Endothelial cell of umbilical vein (primary cell): ENCODE data around the gene MS4A6E. TPM values are rescaled to one million over a fixed set of nuclear protein-coding genes. Genes with fewer than 3 reads are reported as not detected.
A peak's percentile ranks its signal among the peaks of the same experiment; 100 is the strongest.

ENCODE experiments used
- BruUV-seq: library from RNA; stranded (reverse); fragments of 400-500 nt; replicated peaks from 2 replicates; lab custom pipeline; 2021; lab: Mats Ljungman, UMichigan
- CTCF ChIA-PET: fragments of 300-600, 350-600 bp; sonication (Branson Sonifier 250); formaldehyde crosslinking; loops from one replicate; lab custom pipeline; 2021; ENCODE audit warnings: antibody characterized with exemption, inconsistent platforms; lab: Charles Lee
- POLR2A ChIA-PET: fragments of 300-600, 350-600 bp; sonication (Branson Sonifier 250); formaldehyde crosslinking; loops from one replicate; lab custom pipeline; 2021; ENCODE audit warnings: antibody characterized with exemption, inconsistent platforms; lab: Charles Lee
- DNase-seq: peaks from one replicate; pipeline ENCODE4 v3.0.0-alpha.2; 2011; ENCODE audit warnings: low read depth, low spot score
- FAIRE-seq: peaks from 2 replicates; lab custom pipeline; 2011; peaks lifted over from hg19 to GRCh38; lab: Jason Lieb, UNC
- H2AFZ ChIP-seq: 2 replicates; pipeline ENCODE4 v1.6.0; 2012; ENCODE audit warnings: low read depth, low read length, control low read depth, inconsistent platforms
- H3K27ac ChIP-seq: 2 replicates; pipeline ENCODE4 v1.5.1; 2011; ENCODE audit warnings: low read depth, mild to moderate bottlenecking, control low read depth, low read length, moderate library complexity; ENCODE audit not compliant: insufficient read depth
- H3K27me3 ChIP-seq, 2 experiments: 2 replicates each; pipeline versions ENCODE4 v1.6.0 to v1.6.1; 2011; ENCODE audit warnings: low read length in 2 of 2, mixed read lengths in 1 of 2; ENCODE audit not compliant: control insufficient read depth in 2 of 2, insufficient read depth in 2 of 2
- H3K36me3 ChIP-seq, 2 experiments: 2 replicates in 1 of 2; 3 replicates in 1 of 2; pipeline ENCODE4 v1.5.1; 2011; ENCODE audit warnings: low read length in 2 of 2, mild to moderate bottlenecking in 1 of 2, moderate library complexity in 1 of 2; ENCODE audit not compliant: control insufficient read depth in 2 of 2, insufficient read depth in 2 of 2; ENCODE audit errors: extremely low read depth in 1 of 2
- H3K4me1 ChIP-seq: 3 replicates; pipeline ENCODE4 v1.5.1; 2011; ENCODE audit warnings: mild to moderate bottlenecking, low read length; ENCODE audit not compliant: control insufficient read depth, insufficient read depth; ENCODE audit errors: extremely low read depth
- H3K4me2 ChIP-seq: 2 replicates; pipeline ENCODE4 v1.6.1; 2011; ENCODE audit warnings: low read length, control low read depth, mixed read lengths; ENCODE audit not compliant: insufficient read depth
- H3K4me3 ChIP-seq, 3 experiments: fragments of 200-600 bp in 1 of 3; sonication (generic), shearing (Covaris generic) in 1 of 3; replicated peaks in 1 of 3; 2 replicates each; pipeline ENCODE4 v1.5.1; 2011 to 2016; ENCODE audit warnings: control low read depth in 3 of 3, low read length in 3 of 3, mild to moderate bottlenecking in 2 of 3, inconsistent platforms in 1 of 3, low read depth in 1 of 3, moderate library complexity in 1 of 3; ENCODE audit not compliant: insufficient read depth in 1 of 3
- H3K79me2 ChIP-seq: 2 replicates; pipeline ENCODE4 v1.6.0; 2012; ENCODE audit warnings: low read length, inconsistent platforms; ENCODE audit not compliant: control insufficient read depth, insufficient read depth
- H3K9ac ChIP-seq: replicated peaks from 2 replicates; pipeline ENCODE3; 2011; ENCODE audit warnings: low read length, control low read depth; ENCODE audit not compliant: insufficient read depth; ENCODE audit errors: extremely low read depth
- H3K9me1 ChIP-seq: replicated peaks from 3 replicates; pipeline ENCODE4 v1.6.0; 2011; ENCODE audit warnings: mild to moderate bottlenecking, low read length; ENCODE audit not compliant: control insufficient read depth, insufficient read depth; ENCODE audit errors: extremely low read depth
- H3K9me3 ChIP-seq: replicated peaks from 2 replicates; pipeline ENCODE4 v1.5.1; 2012; ENCODE audit warnings: low read length, inconsistent platforms; ENCODE audit not compliant: control insufficient read depth, insufficient read depth
- H4K20me1 ChIP-seq: replicated peaks from 2 replicates; pipeline ENCODE3; 2011; ENCODE audit warnings: mild to moderate bottlenecking, low read length; ENCODE audit not compliant: control insufficient read depth, insufficient read depth; ENCODE audit errors: extremely low read depth
- CTCF ChIP-seq, 2 donors: IDR thresholded peaks; 1 replicate in 1 of 2; 2 replicates in 1 of 2; pipeline ENCODE4 v1.5.1; 2011; ENCODE audit warnings: low read length in 2 of 2, mild to moderate bottlenecking in 2 of 2, moderate library complexity in 2 of 2, control low read depth in 1 of 2, inconsistent platforms in 1 of 2, low read depth in 1 of 2; ENCODE audit not compliant: insufficient read depth in 1 of 2; ENCODE audit errors: extremely low read depth in 1 of 2
- EZH2 ChIP-seq: IDR thresholded peaks from 2 replicates; pipeline ENCODE4 v1.6.1; 2012; ENCODE audit warnings: borderline replicate concordance, low read depth, mild to moderate bottlenecking, moderate library complexity, low read length, inconsistent platforms; ENCODE audit not compliant: severe bottlenecking
- FOS ChIP-seq: IDR thresholded peaks from 2 replicates; pipeline ENCODE4 v1.6.1; 2011; ENCODE audit warnings: mild to moderate bottlenecking, low read length, moderate library complexity, borderline replicate concordance; ENCODE audit not compliant: insufficient read depth
- GATA2 ChIP-seq: IDR thresholded peaks from 2 replicates; pipeline ENCODE4 v1.7.0; 2011; ENCODE audit warnings: low read depth, mild to moderate bottlenecking, moderate library complexity, mixed read lengths, low read length; ENCODE audit not compliant: insufficient read length, insufficient read depth
- JUN ChIP-seq: IDR thresholded peaks from 2 replicates; pipeline ENCODE4 v1.6.1; 2011; ENCODE audit warnings: borderline replicate concordance, low read depth; ENCODE audit not compliant: insufficient read length, insufficient read depth
- MAX ChIP-seq: IDR thresholded peaks from 2 replicates; pipeline ENCODE4 v1.6.1; 2011; ENCODE audit not compliant: insufficient read depth, insufficient read length
- MYC ChIP-seq: IDR thresholded peaks from one replicate; pipeline ENCODE4 v1.6.1; 2011; ENCODE audit warnings: mild to moderate bottlenecking, low read depth, low read length
- POLR2A ChIP-seq: IDR thresholded peaks from 2 replicates; pipeline ENCODE4 v1.6.1; 2012; ENCODE audit warnings: low read depth, mild to moderate bottlenecking, control low read depth, low read length
- POLR2AphosphoS5 ChIP-seq: IDR thresholded peaks from 2 replicates; pipeline ENCODE4 v1.6.1; 2012; ENCODE audit warnings: low read depth, mild to moderate bottlenecking, control low read depth, low read length, moderate library complexity; ENCODE audit not compliant: insufficient read depth
- dilution Hi-C: fragments of 300-500 bp; cut with MboI; formaldehyde crosslinking; loops from one replicate; pipeline ENCODE4 v1.15.0; 2019; ENCODE audit warnings: low sequenced_read_pairs; ENCODE audit not compliant: extremely low pct_ligation_motif_present
- intact Hi-C: fragments of 100-400 bp; cut with micrococcal nuclease; formaldehyde crosslinking; loops from one replicate; pipeline ENCODE4 v1.10.0; 2022
- polyA plus RNA-seq, 4 experiments: library from polyadenylated mRNA; depleted of rRNA in 3 of 4; stranded (reverse) in 3 of 4; unstranded in 1 of 4; fragments of >200 nt; gene quantifications; 2 replicates each; pipeline versions ENCODE4 v1.2.1 to v1.2.3, GENCODE V29; 2011 to 2012; ENCODE audit warnings: missing spikeins in 1 of 4
- total RNA-seq: library from RNA; stranded (reverse); gene quantifications from 2 replicates; pipeline ENCODE4 v1.2.3, GENCODE V29; 2021

MS4A6E gene
- total and polyA plus RNA-seq, 2 donors (not counting 3 experiments of a cell fraction or from before 2014, with no cell fraction given) = not detected

DNA sequence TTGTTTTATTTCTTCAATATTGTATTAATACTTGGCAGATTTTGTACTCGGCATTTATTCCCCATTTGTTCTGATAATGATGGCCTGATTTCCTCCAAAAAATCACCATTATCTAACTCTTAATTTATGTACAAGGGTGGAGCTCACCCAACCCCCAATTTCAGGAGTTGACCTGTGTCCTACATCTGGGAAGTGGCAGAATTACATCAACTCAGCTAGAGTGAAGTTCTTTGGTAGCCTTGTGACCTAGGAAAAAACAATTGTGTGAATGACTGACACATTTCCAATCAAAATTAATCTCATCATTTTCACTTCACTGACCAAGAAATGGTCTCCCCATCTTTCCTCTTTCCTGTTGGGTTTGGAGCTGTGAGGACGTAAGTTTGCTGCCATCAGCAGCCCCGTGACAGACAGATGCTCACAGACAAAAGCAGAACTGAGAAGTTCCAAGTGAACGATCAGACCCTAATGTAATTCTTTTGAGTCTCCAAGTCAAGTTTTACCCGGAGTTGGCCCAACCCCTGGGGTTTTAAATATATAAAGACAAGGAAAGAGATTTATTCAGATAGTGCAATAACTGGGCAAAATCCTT lies 16.6 kb upstream of the MS4A6E start:
- Histone ChIP-seq H3K9ac (no peak overlapping the region), H2AFZ (no peak overlapping the region), H3K4me2 (no peak overlapping the region), H3K4me1 (peaks cover 29% of the 10 kb centered on the region), H3K36me3 (no peaks in the 10 kb centered on the region), H3K27ac (no peak overlapping the region), H3K9me3 (no peaks in the 10 kb centered on the region), H3K79me2 (no peaks in the 10 kb centered on the region), H3K9me1 (no peaks in the 10 kb centered on the region), H3K4me3 (no peak overlapping the region), H3K27me3 (no peaks in the 10 kb centered on the region), H4K20me1 (no peaks in the 10 kb centered on the region)
- CTCF ChIA-PET = interaction anchor here (1.7 kb wide), 1 partner anchor 46 kb away, joined by 5 read pairs; no protein-coding TSS in a partner anchor
- no TSS peak for BruUV-seq
- intact Hi-C loops (no loop called here), dilution Hi-C loops (no loop called here)
- FAIRE-seq (no peak), DNase-seq (no peak)
- POLR2A ChIA-PET = no interaction called here
- TF ChIP-seq MYC = no peak
- TF ChIP-seq EZH2 = no peak
- TF ChIP-seq FOS = no peak
- TF ChIP-seq POLR2A = no peak

- H3K27ac ChIP-seq = peak overlapping the region; percentile 66
- intact Hi-C loops = no loop called here
- no peak overlapping the region for H3K4me3 ChIP-seq
- no peaks in the 10 kb centered on the region for H3K27me3 ChIP-seq
- H3K9ac ChIP-seq = peak overlapping the region; percentile 42
- FAIRE-seq (peak; percentile 83), DNase-seq (peak; percentile 81)
- peak overlapping the region; percentile 69 for H3K4me2 ChIP-seq
- dilution Hi-C loops = no loop called here
- H3K4me1 ChIP-seq = peaks cover 13% of the 10 kb centered on the region
- no peaks in the 10 kb centered on the region for H4K20me1 ChIP-seq
- no peaks in the 10 kb centered on the region for H3K9me1 ChIP-seq
- peak; percentile 56 for TF ChIP-seq FOS
- TF ChIP-seq GATA2 = peak; percentile 72
- TF ChIP-seq POLR2A = no peak
- peak; percentile 48 for TF ChIP-seq POLR2AphosphoS5
- no peak for TF ChIP-seq EZH2
- TF ChIP-seq MYC = no peak
- TF ChIP-seq CTCF (IDR thresholded peaks at IDR 0.05; ENCODE audit: extremely low read depth in 1 of 2, insufficient read depth in 1 of 2, low read depth in 1 of 2, low read length in 2 of 2) = peak in 1 of 2 donors; percentile 12
- no peak for TF ChIP-seq MAX
- TF ChIP-seq JUN = peak; percentile 11
- ChIA-PET POLR2A (no interaction called here), CTCF (interaction anchor here (0.9 to 2.9 kb wide), 6 partner anchors 20 to 63 kb away, joined by 3 to 19 read pairs (median 7); no protein-coding TSS in a partner anchor)
- H3K9me3 ChIP-seq = no peaks in the 10 kb centered on the region
- BruUV-seq = no TSS peak
- H3K79me2 ChIP-seq = no peaks in the 10 kb centered on the region
- H2AFZ ChIP-seq = peak overlapping the region; percentile 48
- H3K36me3 ChIP-seq = no peaks in the 10 kb centered on the region
Observed at GRCh38 chr11:60314635-60315321, 12.3 kb upstream of the MS4A6E start.
